NCI-H460 (cell line): ENCODE measurements around the gene TUBA3C. TPM values are rescaled to one million over a fixed set of nuclear protein-coding genes. Genes with fewer than 3 reads are reported as not detected.
"Not testable (repeated sequence)": the region's sequence is repeated elsewhere in the genome, so short reads cannot be mapped to it uniquely, and the experiment has no call there.

Experiments
- DNase-seq: peaks from one replicate; pipeline ENCODE4 v3.0.0-alpha.2; 2016; ENCODE audit warnings: low read depth; ENCODE audit errors: extremely low read depth
- polyA plus RNA-seq: library from polyadenylated mRNA; depleted of rRNA; stranded (reverse); fragments of >200 nt; gene quantifications from 2 replicates; pipeline ENCODE4 v1.2.3, GENCODE V29; 2014; cell fraction: nucleus; rRNA removed
- total RNA-seq: library from RNA; depleted of rRNA; stranded (reverse); fragments of >200 nt; shearing (Covaris generic); gene quantifications from 2 replicates; pipeline ENCODE4 v1.2.3, GENCODE V29; 2014; rRNA removed

The TUBA3C gene
- not detected in 2 replicates for total RNA-seq
- polyA plus RNA-seq: not detected in 2 replicates

DNA sequence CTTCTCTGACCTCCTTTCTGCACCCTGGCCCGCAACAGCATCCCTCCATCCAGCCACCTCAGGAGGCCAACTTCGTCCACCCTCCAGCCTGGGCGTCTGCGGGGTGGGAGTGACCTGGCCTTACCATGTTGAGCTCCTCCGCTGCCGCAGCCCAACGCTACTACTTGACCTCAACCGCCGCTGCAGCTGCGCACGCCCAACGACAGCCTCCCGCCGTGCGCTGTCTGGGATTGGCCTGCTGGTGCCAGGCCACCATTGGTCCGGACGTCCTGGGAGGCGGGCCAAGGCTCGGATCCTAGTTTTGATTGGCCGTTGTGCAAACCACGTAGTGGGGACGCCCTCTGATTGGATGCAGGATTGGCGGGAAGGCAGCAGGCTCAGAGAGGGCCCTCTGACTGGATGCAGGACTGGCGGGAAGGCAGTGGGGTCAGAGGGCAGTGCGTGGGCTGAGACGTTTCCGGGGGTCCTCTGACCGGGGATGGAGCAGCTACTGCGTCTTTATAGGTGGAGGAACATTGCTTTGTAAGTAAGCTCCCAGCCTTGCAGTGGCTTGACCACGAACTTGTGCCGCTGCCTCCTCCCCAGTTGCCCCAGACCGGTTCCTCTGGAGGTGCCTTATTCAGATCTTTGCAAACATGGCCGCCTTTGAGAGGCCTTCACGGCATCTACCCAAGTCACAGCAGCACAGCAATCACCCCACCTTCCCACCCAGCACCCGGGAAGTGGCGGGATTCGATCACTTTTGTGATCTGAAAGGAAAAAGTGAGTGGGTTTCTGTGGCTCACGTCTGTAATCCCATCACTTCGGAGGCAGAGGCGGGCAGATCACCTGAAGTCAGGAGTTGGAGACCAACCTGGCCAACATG is at the start of gene TUBA3C:
Gene TUBA3C, minus strand, starts transcription at position 204 of the 865 bp plus-strand sequence. Its CDS starts 77 bp downstream, at position 127.
- DNase-seq: no peak

DNA sequence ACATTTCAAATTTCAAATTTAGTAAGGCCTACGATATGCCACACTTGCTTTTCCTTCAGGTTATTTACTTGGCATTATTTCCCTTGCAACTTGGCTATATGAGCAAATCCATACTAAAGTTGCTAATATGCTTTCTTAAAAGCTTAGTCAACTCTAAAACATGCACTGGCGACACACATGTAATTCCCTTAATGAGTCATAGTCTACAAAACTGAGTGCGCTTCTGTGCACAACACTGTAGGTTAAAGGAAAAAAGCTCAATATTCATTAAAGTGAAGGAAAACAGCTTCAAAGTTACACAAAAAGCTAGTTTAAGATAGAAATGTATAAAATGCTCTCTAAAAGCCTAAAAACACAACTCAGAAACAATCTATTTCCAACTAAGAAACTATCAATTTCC is 25.8 kb upstream of the TUBA3C start:
- not testable (repeated sequence) for DNase-seq

GRCh38 chr13:19192622-19193021 is 11.0 kb upstream of the TUBA3C start:
- DNase-seq: not testable (repeated sequence)

DNA sequence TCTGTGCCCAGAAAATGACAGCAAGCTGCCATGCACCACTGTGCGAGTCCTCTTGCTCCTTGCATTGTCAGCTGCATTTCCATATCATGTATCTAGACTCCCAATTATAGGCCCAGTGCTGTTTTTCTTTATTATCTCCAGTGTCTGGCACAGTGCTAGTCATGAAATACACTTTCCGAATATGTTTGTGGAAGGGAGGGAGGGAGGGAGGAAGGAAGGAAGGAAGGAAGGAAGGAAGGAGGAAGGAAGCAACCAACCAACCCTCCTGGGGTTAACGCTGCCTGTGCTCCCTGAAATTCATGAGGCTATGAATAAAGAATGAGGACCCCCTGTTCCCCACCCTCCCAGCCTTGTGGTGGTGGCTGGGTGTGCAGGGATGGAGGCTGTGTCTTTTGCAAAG is 8.3 kb upstream of the TUBA3C start:
- not testable (repeated sequence) for DNase-seq

DNA sequence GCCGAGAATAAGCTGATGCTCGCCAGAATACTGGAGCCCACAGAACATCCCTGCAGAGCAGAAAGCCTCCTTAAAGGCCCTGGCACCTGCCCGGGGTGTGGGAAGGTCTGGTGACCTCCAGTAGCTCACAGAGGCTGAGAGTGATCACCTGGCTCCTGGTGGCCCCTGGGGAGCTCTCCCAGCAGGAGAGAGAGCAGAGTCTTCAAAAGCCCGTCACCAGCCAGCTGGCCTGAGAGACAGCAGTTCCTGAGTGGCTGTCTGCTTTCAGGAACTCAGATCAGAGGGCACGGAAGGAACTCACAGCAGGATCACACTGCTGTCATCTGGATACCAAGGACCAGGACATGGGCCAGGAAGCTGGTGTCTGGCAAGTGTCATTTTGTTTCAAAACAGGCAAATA is 7.7 kb upstream of the TUBA3C start:
- DNase-seq: not testable (repeated sequence)

DNA sequence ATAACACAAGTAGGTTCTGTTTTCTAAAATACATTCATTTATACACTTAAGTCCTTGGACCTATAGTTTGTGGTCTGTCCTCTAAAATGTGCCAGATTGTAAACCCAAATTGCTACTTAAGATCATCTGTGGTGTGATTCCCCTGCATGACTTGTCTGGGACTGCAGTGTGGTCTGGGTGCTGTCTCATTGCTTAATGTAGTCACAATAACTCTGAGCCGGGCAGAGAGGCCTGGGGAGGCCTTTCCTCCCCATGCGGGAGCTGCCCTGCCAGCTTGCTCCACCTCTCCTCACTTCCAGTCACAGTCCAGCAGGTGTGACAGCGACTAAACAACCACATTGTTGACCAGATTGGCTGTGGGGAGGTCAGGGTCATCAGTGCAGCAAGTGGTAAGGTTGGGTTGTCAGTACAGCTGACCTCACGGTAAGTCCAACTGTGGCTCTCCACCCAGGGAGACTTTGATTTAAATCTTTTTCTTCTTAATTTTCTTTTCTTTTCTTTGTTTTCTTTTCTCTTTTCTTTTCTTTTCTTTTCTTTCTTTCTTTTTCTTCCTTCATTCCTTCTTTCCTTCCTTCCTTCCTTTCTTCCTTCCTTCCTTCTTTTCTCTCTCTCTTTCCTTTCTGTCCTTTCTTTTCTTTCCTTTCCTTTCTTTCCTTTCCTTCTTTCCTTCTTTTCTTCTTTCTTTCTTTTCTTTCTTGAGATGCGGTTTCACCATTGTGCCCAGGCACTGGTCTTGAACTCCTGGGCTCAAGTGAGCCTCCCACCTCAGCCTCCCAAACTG is 4.4 kb upstream of the TUBA3C start:
- DNase-seq: no peak

GRCh38 chr13:19185086-19185864 is 3.7 kb upstream of the TUBA3C start:
- no peak for DNase-seq

- no peak for DNase-seq
These were observed 2.6 kb upstream of the TUBA3C start for GRCh38 chr13:19184176-19184575.

GRCh38 chr13:19183676-19184075 is 2.1 kb upstream of the TUBA3C start:
- DNase-seq: no peak

DNA sequence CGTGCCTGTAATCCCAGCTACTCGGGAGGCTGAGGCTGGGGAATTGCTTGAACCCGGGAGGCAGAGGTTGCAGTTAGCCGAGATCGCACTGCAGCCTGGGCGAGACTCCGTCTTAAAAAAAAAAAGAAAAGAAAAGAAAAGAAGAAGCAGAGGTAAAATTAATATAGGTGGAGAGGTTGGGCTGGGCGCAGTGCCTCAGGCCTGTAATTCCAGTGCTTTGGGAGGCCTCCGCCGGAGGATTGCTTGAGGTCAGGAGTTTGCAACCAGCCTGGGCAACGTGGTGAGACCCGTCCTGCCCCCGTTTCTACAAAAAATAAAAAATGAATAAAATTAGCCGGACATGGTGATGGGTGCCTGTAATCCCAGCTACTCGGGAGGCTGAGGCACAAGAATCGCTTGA is 912 bp upstream of the TUBA3C start:
- no peak for DNase-seq

GRCh38 chr13:19181021-19181620 is 503 bp downstream of the TUBA3C start:
- DNase-seq: no peak

DNA sequence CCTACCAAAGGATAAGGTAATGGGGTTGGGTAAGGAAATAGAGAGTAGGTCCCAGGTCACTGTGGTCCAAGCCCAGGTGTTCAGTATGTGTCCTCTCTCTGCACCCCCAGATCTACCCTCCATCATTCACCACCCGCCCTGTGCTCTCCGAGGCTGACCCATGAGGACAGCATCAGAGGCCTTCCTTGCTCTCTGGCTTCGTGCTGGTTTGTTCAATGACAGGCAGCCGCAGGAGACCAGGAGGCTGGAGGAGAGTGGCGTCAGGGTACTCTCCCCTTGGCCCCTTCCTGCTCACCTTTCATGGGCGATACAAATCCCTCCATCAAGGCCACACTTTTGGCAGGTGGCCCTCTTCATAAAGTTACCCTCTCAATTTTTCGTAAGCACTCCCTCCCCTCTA is 1.7 kb downstream of the TUBA3C start:
- no peak for DNase-seq

DNA sequence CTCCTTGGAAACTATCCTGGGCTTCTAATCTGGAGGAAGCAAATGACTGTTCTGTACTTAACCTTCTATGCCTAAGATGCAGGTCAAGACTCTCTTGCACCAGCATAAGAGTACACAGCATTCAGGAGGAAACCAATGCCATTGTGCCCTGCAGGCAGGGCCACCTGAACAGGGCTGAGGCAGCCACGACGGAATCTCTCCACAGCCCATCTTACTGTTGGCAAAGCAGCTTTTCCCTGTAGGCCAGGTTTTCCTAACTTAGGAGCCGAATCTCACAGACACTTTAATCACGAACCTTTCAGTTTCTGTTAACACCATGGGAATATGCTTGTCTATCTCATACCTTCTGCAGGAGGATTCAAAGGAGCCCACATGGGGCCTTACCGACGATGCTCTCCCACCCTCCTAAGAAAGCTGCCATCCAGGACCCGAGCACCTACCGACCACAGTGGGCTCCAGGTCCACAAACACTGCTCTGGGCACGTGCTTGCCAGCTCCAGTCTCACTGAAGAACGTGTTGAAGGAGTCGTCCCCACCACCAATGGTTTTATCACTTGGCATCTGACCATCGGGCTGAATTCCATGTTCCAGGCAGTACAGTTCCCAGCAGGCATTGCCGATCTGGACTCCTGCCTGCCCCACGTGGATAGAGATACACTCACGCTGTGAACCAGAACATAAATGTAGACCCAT is 2.6 kb downstream of the TUBA3C start:
- DNase-seq: no peak

DNA sequence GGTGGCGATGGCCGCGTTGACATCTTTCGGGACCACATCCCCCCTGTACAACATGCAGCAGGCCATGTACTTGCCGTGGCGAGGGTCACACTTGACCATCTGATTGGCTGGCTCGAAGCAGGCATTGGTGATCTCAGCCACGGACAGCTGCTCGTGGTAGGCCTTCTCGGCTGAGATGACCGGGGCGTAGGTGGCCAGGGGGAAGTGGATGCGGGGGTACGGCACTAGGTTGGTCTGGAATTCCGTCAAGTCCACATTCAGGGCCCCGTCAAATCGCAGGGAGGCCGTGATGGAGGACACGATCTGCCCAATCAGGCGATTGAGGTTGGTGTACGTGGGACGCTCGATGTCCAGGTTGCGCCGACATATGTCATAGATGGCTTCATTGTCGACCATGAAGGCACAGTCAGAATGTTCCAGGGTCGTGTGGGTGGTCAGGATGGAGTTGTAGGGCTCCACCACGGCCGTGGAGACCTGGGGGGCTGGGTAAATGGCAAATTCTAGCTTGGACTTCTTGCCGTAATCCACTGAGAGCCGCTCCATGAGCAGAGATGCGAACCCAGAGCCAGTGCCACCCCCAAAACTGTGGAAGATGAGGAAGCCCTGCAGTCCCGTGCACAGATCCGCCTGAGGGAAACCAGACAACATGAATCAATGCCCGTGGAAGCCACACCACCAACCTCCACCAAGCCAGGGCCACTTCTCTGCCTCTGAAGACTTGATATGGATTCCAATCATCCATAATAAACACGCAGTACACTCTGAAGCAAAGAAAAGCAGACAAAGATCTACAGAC is 4.4 kb downstream of the TUBA3C start:
- not testable (repeated sequence) for DNase-seq

DNA sequence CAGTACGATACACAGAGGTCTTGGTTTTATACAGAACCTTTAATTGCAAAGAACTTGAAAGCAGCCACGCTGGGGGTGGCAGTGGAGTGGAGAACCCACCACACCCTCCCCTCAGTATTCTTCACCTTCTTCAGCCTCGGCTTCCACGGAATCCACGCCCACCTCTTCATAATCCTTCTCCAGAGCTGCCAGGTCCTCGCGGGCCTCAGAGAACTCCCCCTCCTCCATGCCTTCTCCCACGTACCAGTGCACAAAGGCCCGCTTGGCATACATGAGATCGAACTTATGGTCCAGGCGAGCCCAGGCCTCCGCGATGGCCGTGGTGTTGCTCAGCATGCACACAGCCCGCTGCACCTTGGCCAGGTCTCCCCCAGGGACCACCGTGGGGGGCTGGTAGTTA is 7.9 kb downstream of the TUBA3C start:
- no peak for DNase-seq

DNA sequence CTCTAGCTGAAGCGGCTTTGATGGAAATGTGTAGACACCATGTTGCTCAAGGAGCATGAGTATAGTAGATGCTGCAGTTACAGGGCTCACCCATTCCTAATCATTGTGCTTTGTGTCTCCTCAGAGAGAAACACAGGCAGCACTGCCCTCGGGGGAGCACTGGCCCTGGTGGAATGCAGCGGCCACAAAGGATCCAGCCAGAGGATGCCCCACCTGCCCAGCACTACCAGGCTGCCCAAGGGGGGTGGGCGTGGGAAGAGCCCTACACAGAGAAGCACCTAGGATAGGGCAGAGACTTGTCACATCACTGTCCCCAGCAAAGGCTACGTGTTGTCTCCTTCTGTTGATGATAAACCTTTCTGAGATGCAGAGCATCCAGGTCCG is 9.0 kb downstream of the TUBA3C start:
- no peak for DNase-seq

DNA sequence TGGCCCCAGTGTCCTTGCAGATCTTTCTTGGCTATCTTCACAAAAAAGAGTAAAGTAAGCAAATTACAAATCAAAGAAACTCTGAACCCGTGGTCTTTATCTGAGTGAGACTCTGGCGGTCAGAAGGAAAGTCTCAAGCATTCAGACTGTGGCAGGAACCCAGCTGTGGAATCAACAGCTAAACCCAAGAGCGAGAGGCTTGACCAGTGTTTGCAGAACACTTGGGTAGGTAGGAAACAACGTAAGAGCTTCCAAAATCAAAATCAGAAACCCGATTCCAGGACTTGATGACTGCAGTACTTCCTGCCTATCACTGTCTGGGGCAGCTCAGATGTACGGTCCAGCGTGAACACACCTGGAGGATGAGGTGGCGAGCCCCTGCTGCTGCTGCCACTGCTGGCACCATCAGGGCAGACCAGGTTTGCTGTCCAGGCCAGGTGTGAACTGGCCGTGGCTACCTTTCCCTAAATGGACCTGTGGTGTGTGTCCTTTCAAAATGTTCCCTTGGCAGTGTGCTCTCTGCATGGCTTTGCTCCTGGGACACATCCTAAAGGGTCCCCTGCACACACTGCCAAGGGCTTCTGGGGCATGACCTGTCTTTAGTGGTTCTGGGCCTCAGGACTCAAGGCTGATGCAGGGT is 9.5 kb downstream of the TUBA3C start:
- DNase-seq: no peak

DNA sequence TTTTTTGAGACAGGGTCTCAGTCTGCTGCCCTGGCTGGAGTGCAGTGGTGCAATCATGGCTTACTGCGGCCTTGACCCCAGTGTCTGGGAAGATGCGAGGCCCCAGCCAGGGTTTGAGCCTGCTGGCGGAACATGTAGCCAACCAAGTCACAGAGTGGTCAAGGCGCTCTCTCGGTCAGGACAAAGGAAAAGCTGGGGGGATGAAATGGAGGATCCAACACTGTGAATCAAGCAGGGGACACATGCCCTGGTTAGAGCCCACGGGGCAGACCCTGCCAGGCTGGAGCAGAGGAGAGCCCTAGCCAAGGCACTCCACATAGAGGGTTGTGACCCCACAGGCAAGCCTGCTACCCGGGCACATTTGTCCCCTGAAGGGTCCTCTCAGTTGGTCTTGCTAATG is 10.1 kb downstream of the TUBA3C start:
- no peak for DNase-seq

DNA sequence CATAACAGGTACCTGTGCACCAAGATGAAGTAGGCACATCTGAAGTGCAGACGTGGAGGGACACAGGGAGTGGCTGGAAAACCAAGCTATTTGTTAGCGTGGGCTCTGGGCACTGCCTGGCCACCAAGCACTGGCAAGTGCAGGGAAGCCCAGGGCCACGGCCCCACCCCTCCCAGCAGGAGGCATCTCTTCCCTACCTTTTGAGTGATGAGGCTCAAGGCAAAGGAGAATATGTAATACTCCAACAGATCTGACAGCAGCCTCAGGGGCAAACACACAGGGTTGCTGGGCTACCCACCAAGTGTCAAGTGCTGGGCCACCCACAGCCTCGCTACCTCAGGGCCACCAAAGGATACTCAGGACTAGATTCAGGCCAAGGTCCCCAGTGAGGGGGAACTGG is 11.6 kb downstream of the TUBA3C start:
- DNase-seq: no peak
